ENCODE data around the gene TPCN2. TPM values are rescaled to one million over a fixed set of nuclear protein-coding genes. Genes with fewer than 3 reads are reported as not detected.

Gene TPCN2
- total RNA-seq, 1 donor from 2014 or later, result 6.3 TPM

DNA sequence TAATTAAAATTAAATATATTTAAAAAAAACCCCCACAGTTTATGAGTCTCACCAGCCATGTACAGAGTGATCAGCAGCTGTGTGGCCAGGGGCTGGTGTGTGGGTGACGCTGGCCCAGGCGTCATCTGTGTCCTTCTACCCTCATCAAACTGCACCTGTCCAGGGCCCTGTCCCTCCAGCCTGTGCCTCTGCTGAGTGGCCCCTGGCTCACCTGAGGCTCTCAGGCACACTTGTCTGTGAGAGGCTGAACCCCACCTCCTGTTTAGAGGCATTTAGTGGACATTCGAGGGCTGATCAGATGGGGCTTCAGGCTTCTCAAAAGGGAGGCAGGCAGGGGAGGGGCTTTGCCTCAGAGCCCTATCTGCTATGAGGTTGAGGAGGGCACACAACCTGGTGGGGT lies 77.1 kb downstream of the TPCN2 start:
- TF ChIP-seq, protein P1, sequence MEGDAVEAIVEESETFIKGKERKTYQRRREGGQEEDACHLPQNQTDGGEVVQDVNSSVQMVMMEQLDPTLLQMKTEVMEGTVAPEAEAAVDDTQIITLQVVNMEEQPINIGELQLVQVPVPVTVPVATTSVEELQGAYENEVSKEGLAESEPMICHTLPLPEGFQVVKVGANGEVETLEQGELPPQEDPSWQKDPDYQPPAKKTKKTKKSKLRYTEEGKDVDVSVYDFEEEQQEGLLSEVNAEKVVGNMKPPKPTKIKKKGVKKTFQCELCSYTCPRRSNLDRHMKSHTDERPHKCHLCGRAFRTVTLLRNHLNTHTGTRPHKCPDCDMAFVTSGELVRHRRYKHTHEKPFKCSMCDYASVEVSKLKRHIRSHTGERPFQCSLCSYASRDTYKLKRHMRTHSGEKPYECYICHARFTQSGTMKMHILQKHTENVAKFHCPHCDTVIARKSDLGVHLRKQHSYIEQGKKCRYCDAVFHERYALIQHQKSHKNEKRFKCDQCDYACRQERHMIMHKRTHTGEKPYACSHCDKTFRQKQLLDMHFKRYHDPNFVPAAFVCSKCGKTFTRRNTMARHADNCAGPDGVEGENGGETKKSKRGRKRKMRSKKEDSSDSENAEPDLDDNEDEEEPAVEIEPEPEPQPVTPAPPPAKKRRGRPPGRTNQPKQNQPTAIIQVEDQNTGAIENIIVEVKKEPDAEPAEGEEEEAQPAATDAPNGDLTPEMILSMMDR (conservative IDR thresholded peaks at IDR 0.05; ENCODE audit: low read depth, low read length), result no peak
- no peak for DNase-seq (ENCODE audit: low read depth)
- no peak overlapping the region for H3K4me3 ChIP-seq (ENCODE audit: low read depth, low read length)

DNA sequence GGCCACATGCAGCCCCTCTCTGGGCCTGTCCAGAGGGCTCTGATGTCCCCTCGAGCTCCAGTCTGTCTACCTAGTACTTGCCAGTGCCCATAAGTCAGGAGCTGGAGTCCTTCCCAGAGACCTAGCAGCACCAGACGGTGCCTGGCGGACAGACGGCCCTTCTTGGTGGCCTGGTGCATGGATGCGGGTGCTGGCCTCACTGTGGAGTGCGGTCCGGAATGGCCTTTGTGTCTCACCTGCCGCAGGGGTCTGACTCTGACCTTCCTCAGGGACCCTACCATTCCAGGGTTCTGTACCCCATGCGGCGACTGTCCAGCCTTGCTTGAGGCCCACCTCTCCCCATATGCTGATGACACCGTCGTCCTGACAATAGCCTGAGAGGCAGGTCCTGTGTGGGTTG lies 77.6 kb downstream of the TPCN2 start:
- no peak for DNase-seq (ENCODE audit: low read depth)
- TF ChIP-seq, protein P1 (conservative IDR thresholded peaks at IDR 0.05; ENCODE audit: low read depth, low read length), result no peak
- H3K4me3 ChIP-seq (ENCODE audit: low read depth, low read length), result no peak overlapping the region

DNA sequence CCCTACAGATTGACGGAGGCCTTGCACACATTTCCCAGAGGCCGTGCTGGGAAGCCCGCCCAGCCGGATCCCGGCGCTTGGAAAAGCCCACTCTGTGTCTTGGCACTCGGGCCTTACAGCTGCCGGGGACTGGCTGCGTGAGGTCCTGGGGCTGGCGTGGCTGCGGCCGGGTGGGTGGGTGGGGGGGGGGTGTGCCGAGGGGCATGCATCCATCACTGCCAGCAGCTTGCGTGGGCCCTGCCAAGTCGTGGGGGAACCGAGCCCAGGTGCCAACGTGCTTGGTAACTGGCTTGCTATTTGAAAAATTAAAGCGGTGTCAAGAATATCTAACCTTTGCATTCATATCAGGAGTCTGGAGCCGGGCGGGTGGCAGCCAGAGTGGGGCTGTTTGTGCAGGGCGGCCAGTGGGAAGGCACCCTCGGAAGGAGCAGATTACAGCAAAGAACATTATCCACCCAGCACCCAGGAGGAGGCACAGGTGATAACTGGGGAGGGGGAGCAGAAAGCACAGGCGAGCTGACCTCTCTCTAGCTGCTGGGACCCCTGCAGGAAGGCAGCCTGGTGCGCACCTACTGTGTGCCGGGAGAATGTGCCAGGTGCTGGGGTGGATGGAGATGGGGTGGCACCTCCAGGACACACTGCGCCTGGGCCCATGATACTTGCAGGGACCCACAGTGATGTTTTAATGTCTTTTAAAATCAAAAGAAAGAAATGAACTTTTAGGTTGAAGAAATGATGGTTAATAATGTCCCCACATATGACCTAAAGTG lies 78.5 kb downstream of the TPCN2 start:
- TF ChIP-seq, protein P1 (conservative IDR thresholded peaks at IDR 0.05; ENCODE audit: low read depth, low read length), result no peak
- no peak for DNase-seq (ENCODE audit: low read depth)
- H3K4me3 ChIP-seq (ENCODE audit: low read depth, low read length), result no peak overlapping the region

DNA sequence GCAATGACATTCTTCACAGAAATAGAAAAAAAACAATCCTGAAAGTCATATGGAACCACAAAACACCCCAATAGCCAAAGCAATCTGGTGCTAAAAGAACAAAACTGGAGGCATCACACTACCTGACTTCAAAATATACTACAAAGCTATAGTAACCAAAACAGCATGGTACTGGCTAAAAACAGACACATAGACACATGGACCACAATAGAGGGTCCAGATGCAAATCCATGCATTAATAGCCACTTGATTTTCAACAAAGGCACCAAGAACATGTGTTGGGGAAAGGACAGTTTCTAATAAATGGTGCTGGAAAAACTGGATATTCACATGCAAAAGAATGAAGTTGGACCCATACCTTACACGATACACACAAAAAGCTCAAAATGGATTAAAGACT lies 79.2 kb downstream of the TPCN2 start:
- no peak for DNase-seq (ENCODE audit: low read depth)
- H3K4me3 ChIP-seq (ENCODE audit: low read depth, low read length), result no peak overlapping the region
- TF ChIP-seq, protein P1 (conservative IDR thresholded peaks at IDR 0.05; ENCODE audit: low read depth, low read length), result no peak

DNA sequence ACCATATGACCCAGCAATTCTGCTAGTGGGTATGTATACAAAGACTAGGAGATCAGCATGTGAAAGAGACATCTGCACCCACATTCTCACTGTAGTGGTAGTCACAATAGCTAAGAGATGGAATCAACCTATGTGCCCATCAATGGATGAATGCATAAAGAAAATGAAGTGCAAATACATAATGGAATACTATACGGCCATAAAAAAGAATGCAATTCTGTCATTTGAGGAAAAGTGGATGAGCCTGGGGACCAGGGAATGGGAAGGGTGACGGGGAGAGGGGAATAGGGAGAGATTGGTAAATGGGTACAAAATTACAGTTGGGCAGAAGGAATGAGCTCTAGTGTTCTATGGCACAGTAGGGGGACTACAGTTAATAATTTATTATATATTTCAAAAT lies 80.3 kb downstream of the TPCN2 start:
- DNase-seq (ENCODE audit: low read depth), result no peak
- TF ChIP-seq, protein P1 (conservative IDR thresholded peaks at IDR 0.05; ENCODE audit: low read depth, low read length), result no peak

DNA sequence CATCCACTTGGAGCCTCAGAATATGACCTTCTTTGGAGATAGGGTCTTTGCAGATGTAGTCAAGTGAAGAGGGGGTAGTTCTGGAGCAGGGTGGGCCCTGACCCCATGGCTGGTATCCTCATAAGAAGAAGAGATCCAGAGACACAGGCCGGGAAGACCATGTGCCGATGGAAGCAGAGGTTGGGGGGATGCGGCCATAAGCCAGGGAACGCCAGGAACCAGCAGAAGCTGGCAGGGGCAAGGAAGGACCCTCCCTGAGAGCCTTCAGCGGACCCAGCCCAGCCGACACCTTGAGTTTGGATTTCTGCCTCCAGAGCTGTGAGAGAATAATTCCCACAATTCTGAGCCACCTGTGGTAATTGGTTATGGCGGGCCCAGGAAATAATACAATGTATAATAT lies 80.9 kb downstream of the TPCN2 start:
- TF ChIP-seq, protein P1 (conservative IDR thresholded peaks at IDR 0.05; ENCODE audit: low read depth, low read length), result no peak
- DNase-seq (ENCODE audit: low read depth), result no peak
- no peak overlapping the region for H3K4me3 ChIP-seq (ENCODE audit: low read depth, low read length)

More for the DNA sequence above, 80.3 kb downstream of the TPCN2 start:
- H3K4me3 ChIP-seq (ENCODE audit: low read depth, low read length), result no peak overlapping the region

DNA sequence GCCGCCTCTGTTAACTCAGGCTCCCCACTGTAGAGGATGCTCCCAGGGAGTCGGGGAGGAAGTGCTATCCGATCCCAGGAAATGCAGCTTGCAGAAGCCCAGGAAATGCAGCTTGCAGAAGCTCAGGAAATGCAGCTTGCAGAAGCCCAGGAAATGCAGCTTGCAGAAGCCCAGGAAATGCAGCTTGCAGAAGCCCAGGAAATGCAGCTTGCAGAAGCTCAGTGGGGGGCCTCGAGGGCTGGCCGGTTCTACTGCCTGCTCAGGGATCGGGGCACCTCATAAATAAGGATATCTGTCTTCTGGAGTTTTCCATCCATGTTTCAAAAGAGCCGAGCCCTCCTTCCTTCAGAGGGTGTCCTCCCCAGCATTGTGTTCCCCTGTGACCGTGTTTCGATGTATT lies 81.9 kb downstream of the TPCN2 start:
- no peak overlapping the region for H3K4me3 ChIP-seq (ENCODE audit: low read depth, low read length)
- DNase-seq (ENCODE audit: low read depth), result no peak
- TF ChIP-seq, protein P1 (conservative IDR thresholded peaks at IDR 0.05; ENCODE audit: low read depth, low read length), result no peak

Measured in epithelial cell of proximal tubule (primary cell).